Smooth muscle cell (in vitro differentiated cells): ENCODE data around the gene ZBED2. TPM values are rescaled to one million over a fixed set of nuclear protein-coding genes. Genes with fewer than 3 reads are reported as not detected.
A peak's percentile ranks its signal among the peaks of the same experiment; 100 is the strongest.

Source experiments
- DNase-seq: peaks from one replicate; lab custom pipeline; 2025; ENCODE audit not compliant: unreplicated experiment; lab: John Stamatoyannopoulos, UW
- H2AFZ ChIP-seq: fragments of 200-600 bp; sonication (generic); 2 replicates; pipeline ENCODE4 v1.6.0; 2016; ENCODE audit warnings: antibody characterized with exemption, low read depth, mild to moderate bottlenecking
- H3F3A ChIP-seq: fragments of 200-600 bp; sonication (generic); 2 replicates; pipeline ENCODE4 v1.6.0; 2017; ENCODE audit warnings: antibody characterized with exemption, low read depth
- H3K27ac ChIP-seq: fragments of 200-600 bp; sonication (generic); 2 replicates; pipeline ENCODE4 v1.5.1; 2016; ENCODE audit warnings: low read depth, mild to moderate bottlenecking
- H3K27me3 ChIP-seq: fragments of 200-600 bp; sonication (generic); 2 replicates; pipeline ENCODE4 v1.6.1; 2016; ENCODE audit warnings: low read depth, mild to moderate bottlenecking
- H3K36me3 ChIP-seq: fragments of 200-600 bp; sonication (generic); 2 replicates; pipeline ENCODE4 v1.5.1; 2016; ENCODE audit warnings: low read depth
- H3K4me1 ChIP-seq: fragments of 200-600 bp; sonication (generic); 2 replicates; pipeline ENCODE4 v1.5.1; 2016; ENCODE audit warnings: low read depth
- H3K4me2 ChIP-seq: fragments of 200-600 bp; sonication (generic); 2 replicates; pipeline ENCODE4 v1.6.0; 2016; ENCODE audit warnings: mild to moderate bottlenecking
- H3K4me3 ChIP-seq: fragments of 200-600 bp; sonication (generic); 2 replicates; pipeline ENCODE4 v1.5.1; 2016; ENCODE audit warnings: mild to moderate bottlenecking
- H3K79me2 ChIP-seq: fragments of 200-600 bp; sonication (generic); 2 replicates; pipeline ENCODE4 v1.6.0; 2016; ENCODE audit warnings: low read depth, mild to moderate bottlenecking
- H3K9ac ChIP-seq: fragments of 200-600 bp; sonication (generic); 2 replicates; pipeline ENCODE4 v1.6.0; 2016; ENCODE audit warnings: low read depth
- H3K9me3 ChIP-seq: fragments of 200-600 bp; sonication (generic); replicated peaks from 2 replicates; pipeline ENCODE4 v1.5.1; 2016; ENCODE audit warnings: low read depth
- H4K20me1 ChIP-seq: fragments of 200-600 bp; sonication (generic); 2 replicates; pipeline ENCODE4 v1.6.0; 2016; ENCODE audit warnings: low read depth
- CTCF ChIP-seq: fragments of 200-600 bp; sonication (generic); IDR thresholded peaks from 2 replicates; pipeline ENCODE4 v1.5.1; 2017; ENCODE audit warnings: borderline replicate concordance, mild to moderate bottlenecking, antibody characterized with exemption; ENCODE audit not compliant: insufficient read depth, poor library complexity, severe bottlenecking
- WGBS: methylation state at CpG from one replicate; pipeline ENCODE4 v1.1.7; 2016; ENCODE audit warnings: low lambda C conversion rate; 5-methylcytosine and 5-hydroxymethylcytosine counted together
- polyA plus RNA-seq: library from polyadenylated mRNA; unstranded; fragments of >200 nt; fragmentation: Nextera tagmentation; extraction: Ambion mirVana; gene quantifications from 2 replicates; pipeline ENCODE4 v1.2.1, GENCODE V29; 2016
- total RNA-seq: library from RNA; depleted of rRNA; stranded (reverse); fragments of >200 nt; gene quantifications from 2 replicates; pipeline ENCODE4 v1.2.3, GENCODE V29; 2014

Gene ZBED2
- total and polyA plus RNA-seq, 2 experiments from 2014 or later = 2.4 to 9.2 TPM

GRCh38 chr3:111627092-111627491 is 31.9 kb upstream of the ZBED2 start:
- Histone ChIP-seq H3K36me3 (no peaks in the 10 kb centered on the region), H3K9me3 (no peaks in the 10 kb centered on the region), H3K4me3 (no peak overlapping the region), H2AFZ (no peak overlapping the region), H3K4me1 (no peaks in the 10 kb centered on the region), H3K27ac (no peak overlapping the region), H3K4me2 (no peak overlapping the region), H3K79me2 (no peaks in the 10 kb centered on the region), H4K20me1 (no peaks in the 10 kb centered on the region), H3K27me3 (no peaks in the 10 kb centered on the region), H3F3A (peaks cover 3% of the 10 kb centered on the region), H3K9ac (no peak overlapping the region)
- DNase-seq = no peak
- WGBS = 48% methylated on average over 2 of the region's 2 CpGs
- no peak for TF ChIP-seq CTCF

GRCh38 chr3:111621535-111621934 is 26.4 kb upstream of the ZBED2 start:
- H3K4me3 ChIP-seq = no peak overlapping the region
- no peak overlapping the region for H3K27ac ChIP-seq
- H2AFZ ChIP-seq = no peak overlapping the region
- WGBS = 40% methylated on average over 5 of the region's 5 CpGs
- no peak for DNase-seq
- H4K20me1 ChIP-seq = no peaks in the 10 kb centered on the region
- H3K4me1 ChIP-seq = no peaks in the 10 kb centered on the region
- no peak overlapping the region for H3K9ac ChIP-seq
- no peaks in the 10 kb centered on the region for H3K79me2 ChIP-seq
- TF ChIP-seq CTCF = peak; percentile 39
- H3K4me2 ChIP-seq = no peak overlapping the region
- no peaks in the 10 kb centered on the region for H3K27me3 ChIP-seq
- no peaks in the 10 kb centered on the region for H3K36me3 ChIP-seq
- H3K9me3 ChIP-seq = no peaks in the 10 kb centered on the region
- H3F3A ChIP-seq = no peaks in the 10 kb centered on the region

GRCh38 chr3:111619833-111620232 is 24.7 kb upstream of the ZBED2 start:
- Histone ChIP-seq H3K4me2 (no peak overlapping the region), H4K20me1 (no peaks in the 10 kb centered on the region), H3F3A (no peaks in the 10 kb centered on the region), H3K9ac (no peak overlapping the region), H3K4me1 (no peaks in the 10 kb centered on the region), H3K27ac (no peak overlapping the region), H3K4me3 (no peak overlapping the region), H2AFZ (no peak overlapping the region), H3K79me2 (no peaks in the 10 kb centered on the region), H3K27me3 (no peaks in the 10 kb centered on the region), H3K9me3 (no peaks in the 10 kb centered on the region), H3K36me3 (no peaks in the 10 kb centered on the region)
- TF ChIP-seq CTCF = no peak
- 74% methylated on average over 3 of the region's 3 CpGs for WGBS
- no peak for DNase-seq

- TF ChIP-seq CTCF = no peak
- no peaks in the 10 kb centered on the region for H3K79me2 ChIP-seq
- no peaks in the 10 kb centered on the region for H3K36me3 ChIP-seq
- no peaks in the 10 kb centered on the region for H3K27me3 ChIP-seq
- no peak for DNase-seq
- no peaks in the 10 kb centered on the region for H3K9me3 ChIP-seq
- H3K4me2 ChIP-seq = no peak overlapping the region
- no peaks in the 10 kb centered on the region for H4K20me1 ChIP-seq
- no peak overlapping the region for H3K9ac ChIP-seq
- no peak overlapping the region for H3K4me3 ChIP-seq
- no peak overlapping the region for H2AFZ ChIP-seq
- no peaks in the 10 kb centered on the region for H3F3A ChIP-seq
- no peaks in the 10 kb centered on the region for H3K4me1 ChIP-seq
- H3K27ac ChIP-seq = no peak overlapping the region
These were observed 23.8 kb upstream of the ZBED2 start for GRCh38 chr3:111618945-111619344.
